ENCODE results near the gene UBXN11.
A peak's percentile ranks its signal among the peaks of the same experiment; 100 is the strongest.

Gene UBXN11

GRCh38 chr1:26283871-26284596, 22.4 kb downstream of the UBXN11 start:
- no peak for DNase-seq

GRCh38 chr1:26283279-26283853, 23.1 kb downstream of the UBXN11 start:
- DNase-seq = no peak

GRCh38 chr1:26282401-26282918, 24.0 kb downstream of the UBXN11 start:
- DNase-seq = no peak

- DNase-seq = peak in 1 of 2 donors; percentile 19
Measured at GRCh38 chr1:26281971-26282370, 24.5 kb downstream of the UBXN11 start.

GRCh38 chr1:26281091-26281958, 25.1 kb downstream of the UBXN11 start:
- no peak for DNase-seq

- DNase-seq = no peak
Measured at GRCh38 chr1:26280333-26281042, 25.9 kb downstream of the UBXN11 start.

- peak; percentile 80 for DNase-seq
Measured at GRCh38 chr1:26279456-26280332, 26.7 kb downstream of the UBXN11 start, which contains the start of gene SH3BGRL3. SH3BGRL3 (plus strand) TSS chr1:26280086; CDS start chr1:26280156, 70 bp downstream.

GRCh38 chr1:26278724-26279455, 27.5 kb downstream of the UBXN11 start:
- peak; percentile 96 to 98 for DNase-seq

- no peak for DNase-seq
Measured at GRCh38 chr1:26278303-26278702, 28.1 kb downstream of the UBXN11 start.

GRCh38 chr1:26277719-26278118, 28.7 kb downstream of the UBXN11 start:
- no peak for DNase-seq

GRCh38 chr1:26277261-26277661, 29.2 kb downstream of the UBXN11 start:
- peak in 1 of 2 donors; percentile 17 for DNase-seq

- no peak for DNase-seq
Measured at GRCh38 chr1:26276432-26276838, 30.0 kb downstream of the UBXN11 start.

- DNase-seq = peak; percentile 98
Measured at GRCh38 chr1:26275580-26276431, 30.6 kb downstream of the UBXN11 start.

- DNase-seq = peak; percentile 64 to 71
Measured at GRCh38 chr1:26274801-26275425, 31.5 kb downstream of the UBXN11 start.

- no peak for DNase-seq
Measured at GRCh38 chr1:26269198-26269550, 37.3 kb downstream of the UBXN11 start.

- DNase-seq = no peak
Measured at GRCh38 chr1:26268290-26269197, 37.9 kb downstream of the UBXN11 start.

- DNase-seq = no peak
Measured at GRCh38 chr1:26265405-26265804, 41.0 kb downstream of the UBXN11 start.

GRCh38 chr1:26263212-26263611, 43.2 kb downstream of the UBXN11 start:
- DNase-seq = no peak

Measured in inflammatory macrophage treated with lipopolysaccharide for 1 hour (primary cell).